HCEC 1CT (cell line): ENCODE measurements around the gene STAMBP.

Source experiments
- DNase-seq: peaks from one replicate; pipeline ENCODE4 v3.0.0-alpha.2; 2017

The STAMBP gene

DNA sequence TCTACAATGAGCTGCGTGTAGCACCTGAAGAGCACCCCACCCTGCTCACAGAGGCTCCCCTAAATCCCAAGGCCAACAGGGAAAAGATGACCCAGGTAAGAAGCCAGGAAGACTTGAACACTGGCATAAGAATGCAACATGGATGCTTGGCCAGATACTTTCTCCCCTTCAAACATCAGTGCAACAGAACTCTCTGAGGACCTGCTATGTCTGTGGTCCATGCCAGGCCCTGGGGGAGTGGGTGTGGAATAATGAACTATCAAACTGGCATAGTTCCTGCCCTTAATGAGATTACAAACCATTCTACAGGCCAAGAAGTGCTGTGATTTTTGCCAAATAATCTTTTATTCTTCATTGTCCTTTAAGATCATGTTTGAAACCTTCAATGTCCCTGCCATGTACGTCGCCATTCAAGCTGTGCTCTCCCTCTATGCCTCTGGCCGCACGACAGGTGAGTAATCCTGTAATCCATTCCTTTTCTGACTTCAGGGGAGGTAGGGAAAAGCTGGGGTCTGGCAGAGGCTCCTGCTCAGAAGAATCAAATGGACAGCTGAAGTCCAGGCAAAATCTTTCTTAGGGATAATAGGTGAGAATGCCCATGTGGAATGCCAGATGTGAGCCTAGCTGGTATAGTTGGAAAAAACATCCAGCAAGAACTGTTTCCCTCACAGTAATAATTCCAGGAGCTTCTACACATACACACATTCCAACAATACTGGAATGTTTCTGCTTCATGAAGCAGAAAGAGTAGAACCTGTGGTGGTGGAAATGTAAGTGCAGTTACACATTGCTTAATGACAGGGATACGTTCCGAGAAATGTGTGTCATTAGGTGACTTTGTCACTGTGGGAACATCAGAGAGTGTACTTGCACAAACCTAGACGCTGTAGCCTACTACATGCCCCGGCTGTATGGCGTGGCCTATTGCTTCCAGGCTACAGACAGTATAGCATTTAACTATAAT lies 80.2 kb downstream of the STAMBP start:
- DNase-seq = no peak

DNA sequence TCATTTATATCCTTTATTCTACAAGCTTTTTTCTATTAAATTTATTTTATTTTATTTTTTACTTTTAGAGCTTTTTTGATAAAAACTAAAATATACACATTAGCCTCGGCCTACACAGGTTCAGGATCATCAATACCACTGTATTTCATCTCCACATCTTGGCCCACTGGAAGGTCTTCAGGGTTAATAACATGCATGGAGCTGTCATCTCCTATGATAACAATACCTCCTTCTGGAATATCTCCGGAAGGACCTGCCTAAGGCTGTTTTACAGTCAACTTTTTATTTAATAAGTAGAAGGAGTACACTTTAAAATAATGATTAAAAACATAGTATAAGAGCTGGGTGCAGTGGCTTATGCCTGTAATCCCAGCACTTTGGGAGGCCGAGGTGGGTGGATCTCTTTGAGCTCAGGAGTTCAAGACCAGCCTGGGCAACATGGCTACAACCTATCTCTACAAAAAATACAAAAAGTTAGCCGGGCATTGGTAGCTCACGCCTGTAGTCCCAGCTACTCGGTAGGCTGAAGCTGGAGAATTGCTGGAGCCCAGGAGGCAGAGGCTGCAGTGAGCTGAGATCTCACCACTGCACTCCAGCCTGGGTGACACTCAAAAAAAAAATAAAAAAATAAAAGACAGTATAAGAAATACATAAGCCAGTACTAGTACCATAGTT lies 82.2 kb downstream of the STAMBP start:
- no peak for DNase-seq

DNA sequence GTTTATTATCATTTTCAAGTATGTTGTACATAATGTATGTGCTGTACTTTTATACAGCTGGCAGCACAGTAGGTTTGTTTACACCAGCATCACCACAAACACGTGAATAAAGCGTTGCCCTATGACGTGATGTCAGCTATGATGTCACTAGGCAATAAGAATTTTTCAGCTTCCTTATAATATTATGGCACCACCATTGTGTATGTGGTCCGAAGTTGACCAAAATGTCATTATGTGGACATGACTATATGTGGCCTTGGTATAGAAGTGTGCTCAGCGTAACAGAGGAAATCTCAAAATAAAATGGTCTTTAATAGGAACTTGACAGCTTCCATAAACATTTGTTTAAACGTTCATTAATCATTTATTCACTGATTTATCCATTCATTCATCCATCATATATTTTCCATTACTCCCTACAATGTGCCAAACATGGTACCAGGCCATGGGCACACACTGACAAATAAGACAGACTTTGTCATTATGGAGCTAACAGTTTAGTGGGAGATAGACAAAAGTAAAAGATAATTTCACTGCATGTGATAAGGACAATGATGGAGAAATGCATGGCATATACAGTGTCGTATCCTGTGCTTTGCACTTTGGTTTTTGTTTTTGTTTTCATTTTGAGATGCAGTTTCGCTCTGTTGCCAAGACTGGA lies 82.9 kb downstream of the STAMBP start:
- no peak for DNase-seq

DNA sequence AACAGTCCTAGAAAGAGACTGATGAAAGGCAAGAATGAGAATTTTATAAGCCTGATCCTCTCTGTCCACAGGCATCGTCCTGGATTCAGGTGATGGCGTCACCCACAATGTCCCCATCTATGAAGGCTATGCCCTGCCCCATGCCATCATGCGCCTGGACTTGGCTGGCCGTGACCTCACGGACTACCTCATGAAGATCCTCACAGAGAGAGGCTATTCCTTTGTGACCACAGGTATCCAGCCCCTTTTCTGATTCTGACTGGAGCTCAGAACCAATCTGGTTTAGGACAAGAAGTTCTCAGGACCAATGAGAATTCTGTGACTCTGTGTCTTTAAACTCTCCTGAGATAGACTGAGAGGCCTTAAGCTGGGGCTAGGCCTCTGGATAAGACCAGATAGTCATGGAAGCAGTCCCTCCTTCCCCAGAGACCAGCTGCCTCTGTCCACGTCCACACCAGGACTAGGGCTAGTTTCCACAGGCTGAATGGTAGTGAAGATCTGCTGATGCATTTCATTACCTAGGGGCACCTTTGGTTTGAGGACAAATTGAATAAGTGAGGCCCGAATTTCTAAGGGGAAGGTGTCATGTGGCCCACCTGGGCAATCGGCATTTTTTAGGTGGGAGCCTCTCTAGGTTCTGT lies 84.8 kb downstream of the STAMBP start:
- DNase-seq = no peak

DNA sequence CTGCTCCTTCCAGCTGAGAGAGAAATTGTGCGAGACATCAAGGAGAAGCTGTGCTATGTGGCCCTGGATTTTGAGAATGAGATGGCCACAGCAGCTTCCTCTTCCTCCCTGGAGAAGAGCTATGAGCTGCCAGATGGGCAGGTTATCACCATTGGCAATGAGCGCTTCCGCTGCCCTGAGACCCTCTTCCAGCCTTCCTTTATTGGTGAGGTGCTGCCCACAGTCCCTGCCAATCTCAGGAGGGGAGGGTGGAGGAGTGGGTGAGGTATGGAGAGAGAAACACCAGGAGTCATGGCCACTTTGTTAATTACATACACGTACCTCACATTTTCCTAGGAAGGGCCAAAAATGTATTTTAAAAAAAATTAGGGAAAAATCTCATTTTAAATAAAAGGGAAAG lies 85.9 kb downstream of the STAMBP start:
- DNase-seq = no peak

DNA sequence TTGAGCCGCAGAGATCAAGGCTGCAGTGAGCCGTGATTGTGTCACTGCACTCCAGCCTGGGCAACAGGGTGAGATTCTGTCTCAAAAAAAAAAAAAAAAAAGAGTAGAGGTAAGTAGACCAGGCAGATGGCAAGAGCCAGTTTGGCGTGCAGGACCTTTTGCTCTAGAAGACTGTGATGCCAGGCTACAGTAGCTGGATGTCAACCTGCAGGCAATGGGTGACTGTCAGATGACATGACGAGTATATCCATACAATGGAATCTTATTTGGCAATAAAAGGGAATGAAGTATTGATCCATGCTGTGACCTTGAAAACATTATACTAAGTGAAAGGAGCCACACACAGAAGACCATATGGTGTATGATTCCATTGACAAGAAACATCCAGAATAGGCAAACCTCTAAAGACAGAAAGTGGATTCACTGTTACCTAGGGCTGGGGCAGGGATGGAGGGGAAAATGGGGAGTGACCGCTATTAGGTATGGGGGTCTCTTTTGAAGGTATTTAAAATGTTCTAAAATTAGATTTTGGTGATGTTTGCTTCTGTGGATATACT lies 86.8 kb downstream of the STAMBP start:
- DNase-seq = no peak

DNA sequence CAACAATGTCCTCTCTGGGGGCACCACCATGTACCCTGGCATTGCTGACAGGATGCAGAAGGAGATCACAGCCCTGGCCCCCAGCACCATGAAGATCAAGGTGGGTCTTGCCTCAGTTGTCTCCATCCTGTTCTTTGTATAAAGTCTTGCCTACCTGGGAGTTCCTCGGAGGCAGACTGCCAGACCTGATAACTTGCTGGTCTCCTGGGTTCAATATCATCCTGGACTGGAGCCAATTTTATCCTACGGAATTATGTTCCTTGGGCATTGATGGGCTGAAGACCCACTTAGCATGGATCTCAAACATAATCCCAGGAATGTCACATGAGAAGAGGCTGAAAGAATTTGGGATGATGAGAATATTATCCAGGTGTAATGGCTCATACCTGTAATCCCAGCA lies 87.9 kb downstream of the STAMBP start:
- no peak for DNase-seq

DNA sequence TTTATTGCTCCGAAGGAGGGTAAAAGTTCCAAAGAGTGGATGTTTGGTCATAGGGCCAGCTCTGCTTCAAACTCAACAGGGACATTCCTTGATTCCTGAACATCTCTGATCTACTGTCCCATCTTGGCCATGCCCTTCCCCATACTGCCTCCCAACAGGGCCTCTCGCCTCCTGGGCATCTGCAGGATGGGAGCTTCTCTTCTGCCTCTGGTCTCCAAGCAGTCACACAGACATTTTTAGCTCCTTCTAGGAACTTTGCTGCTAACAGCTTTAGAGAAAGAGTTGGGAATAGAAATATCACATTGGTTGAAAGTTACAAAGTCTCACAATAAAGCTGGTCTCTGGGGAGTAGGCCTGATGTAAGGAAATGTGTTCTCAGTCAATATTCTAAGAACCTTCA lies 88.5 kb downstream of the STAMBP start:
- no peak for DNase-seq

DNA sequence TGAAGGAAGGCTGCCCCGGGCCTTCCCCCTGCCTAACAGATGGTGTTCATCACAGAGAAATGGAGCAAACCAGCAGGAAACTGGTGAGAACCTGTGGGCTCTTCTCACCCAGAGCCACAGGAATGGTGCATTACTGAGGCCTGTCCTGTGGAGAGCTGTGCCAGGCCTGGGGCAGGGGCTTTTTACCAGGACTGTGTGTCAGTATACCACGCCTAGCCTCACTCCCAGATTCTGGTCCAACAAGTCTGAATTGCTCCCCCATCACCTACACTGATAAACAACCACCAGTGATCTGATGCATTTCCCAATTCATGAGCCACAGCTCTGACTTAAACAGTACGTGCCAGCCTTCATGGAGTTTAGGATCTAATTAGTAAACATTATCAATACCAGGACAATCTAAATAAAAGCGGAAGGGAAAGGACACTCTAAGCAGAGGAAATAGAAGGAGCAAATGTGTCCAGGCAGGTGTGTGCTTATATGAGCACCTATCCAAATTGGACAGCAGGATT lies 89.0 kb downstream of the STAMBP start:
- DNase-seq = no peak

DNA sequence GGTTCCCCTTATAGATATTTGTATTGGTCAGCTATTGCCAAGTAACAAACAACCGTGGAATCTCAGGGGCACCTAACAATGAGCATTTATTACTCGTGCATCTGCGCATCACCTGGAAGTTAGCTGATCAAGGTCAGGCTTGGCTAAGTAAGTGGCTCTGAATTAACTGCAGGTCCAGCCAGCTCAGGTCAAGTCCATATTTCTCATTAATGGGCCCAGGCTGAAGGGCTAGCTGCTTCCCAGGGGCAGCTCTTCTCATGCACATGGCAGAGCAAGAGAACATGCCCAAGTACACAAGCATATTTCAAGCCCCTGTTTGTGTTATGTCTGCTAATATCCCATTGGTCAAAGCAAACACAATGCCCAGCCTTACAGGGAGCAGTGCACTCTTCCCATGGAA lies 90.1 kb downstream of the STAMBP start:
- DNase-seq = no peak

DNA sequence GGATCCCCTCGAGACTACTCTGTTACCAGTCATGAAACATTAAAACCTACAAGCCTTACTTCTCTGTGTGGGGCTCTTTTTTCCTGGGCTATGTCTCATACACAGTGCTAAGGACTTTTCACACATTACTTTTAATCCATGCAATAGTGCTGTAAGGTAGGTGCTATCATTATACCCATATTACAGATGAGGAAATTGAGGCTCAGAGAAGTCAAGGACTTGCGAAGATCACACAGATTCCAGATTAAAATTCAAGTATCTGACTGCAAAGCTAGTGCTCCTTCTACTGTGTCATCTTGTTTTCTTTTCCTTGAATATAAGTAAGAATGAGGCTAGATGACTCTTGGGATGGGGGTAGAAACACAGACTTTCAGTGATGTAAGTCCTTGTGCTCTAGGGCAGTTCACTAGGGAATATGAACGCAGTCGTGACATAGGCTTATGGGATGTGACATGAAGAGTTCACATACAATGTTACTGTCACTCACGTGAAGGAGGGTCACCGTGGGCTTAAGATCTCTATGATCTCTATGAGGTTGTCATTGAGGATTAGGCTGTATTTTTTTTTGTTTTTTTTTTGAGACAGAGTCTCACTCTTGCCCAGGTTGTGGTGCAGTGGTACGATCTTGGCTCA lies 91.0 kb downstream of the STAMBP start:
- no peak for DNase-seq

DNA sequence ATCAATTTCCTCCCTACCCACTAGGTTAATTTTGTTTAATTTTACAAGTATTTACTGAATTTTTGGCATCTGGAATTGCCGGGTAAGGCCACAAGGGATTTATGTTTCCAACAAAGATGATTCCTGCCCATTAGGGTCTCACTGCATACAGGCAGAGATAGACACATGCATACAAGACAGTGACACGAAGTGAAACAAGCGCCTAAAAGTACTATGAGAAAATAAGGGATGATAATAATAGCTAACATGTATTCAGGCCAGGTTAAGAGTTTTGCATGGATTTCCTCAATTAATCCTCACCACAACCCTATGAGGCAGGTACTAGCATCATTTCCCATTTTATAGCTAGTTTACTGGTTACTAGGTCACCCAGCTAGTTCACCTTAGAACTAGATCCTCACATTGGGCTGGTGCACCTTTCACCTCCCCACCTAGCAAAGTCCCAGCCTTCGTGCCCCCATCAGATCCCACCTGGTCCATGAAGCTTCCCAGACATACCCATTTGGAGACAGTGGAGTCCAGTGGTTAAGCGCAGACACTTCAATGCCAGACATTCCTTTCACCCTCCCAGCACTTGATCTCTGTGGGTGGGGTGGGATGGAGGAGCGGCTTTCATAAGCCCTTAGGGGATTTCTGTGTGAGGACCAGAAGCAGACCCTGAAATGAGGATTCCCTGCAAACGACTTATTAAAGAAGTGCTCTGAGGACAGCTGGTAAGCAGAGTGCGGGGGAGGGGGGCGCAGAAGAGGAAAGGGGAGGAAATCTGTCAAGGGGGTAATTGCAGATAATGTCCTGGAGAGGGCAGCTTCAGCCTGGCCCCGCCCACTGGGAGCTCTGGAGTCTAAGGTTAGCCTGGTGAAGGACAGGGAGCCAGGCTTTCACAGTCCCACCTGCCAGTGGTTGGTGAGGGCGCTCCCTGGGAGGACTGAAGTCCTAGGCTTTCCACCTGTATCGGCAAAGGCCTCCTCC lies 92.1 kb downstream of the STAMBP start:
- DNase-seq = peak; percentile 36

DNA sequence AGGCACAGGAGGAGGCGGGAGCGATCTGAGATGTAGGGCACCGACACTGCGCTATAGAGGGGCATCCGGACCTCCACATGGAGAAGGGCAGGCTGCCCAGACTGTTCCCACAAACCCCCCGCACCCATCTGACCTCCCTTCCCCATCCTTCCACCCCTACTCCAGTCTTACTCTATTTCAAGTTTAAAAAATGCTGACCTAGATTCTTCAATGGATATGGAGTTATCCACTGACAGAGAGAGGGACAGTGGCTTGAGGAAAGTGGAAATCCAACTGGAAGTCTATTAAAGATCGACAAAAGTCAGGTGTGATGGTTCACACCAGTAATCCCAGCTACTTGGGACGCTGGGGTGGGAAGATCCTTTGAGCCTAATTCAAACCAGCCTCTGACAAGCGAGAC lies 92.8 kb downstream of the STAMBP start:
- DNase-seq = no peak

DNA sequence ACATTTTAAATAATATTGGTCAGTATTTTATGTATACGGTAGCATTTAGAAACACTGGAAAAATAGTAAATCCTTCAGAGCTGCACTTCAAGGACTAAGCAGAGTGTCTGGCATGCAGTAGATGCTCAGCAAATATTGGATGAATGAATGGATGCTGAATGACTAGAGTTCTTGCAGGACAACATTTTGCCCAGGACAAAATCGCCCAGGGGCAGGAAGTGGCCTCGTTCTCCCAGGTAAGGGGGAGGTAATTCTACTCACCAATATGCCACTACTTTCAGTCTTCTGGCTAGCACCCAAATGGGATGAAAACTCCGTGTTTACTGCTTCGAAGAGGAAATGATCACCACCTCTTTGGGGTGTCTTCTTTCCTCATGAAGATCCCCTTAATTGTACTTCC lies 93.9 kb downstream of the STAMBP start:
- DNase-seq = no peak
